NCI-H69 (cell line): Measurements from ENCODE around the gene LRRC15.

ENCODE experiments used
- DNase-seq: peaks from one replicate; lab custom pipeline; 2025; lab: John Stamatoyannopoulos, UW

Gene LRRC15

GRCh38 chr3:194360568-194360967 is 9.0 kb downstream of the LRRC15 start:
- DNase-seq: no peak

DNA sequence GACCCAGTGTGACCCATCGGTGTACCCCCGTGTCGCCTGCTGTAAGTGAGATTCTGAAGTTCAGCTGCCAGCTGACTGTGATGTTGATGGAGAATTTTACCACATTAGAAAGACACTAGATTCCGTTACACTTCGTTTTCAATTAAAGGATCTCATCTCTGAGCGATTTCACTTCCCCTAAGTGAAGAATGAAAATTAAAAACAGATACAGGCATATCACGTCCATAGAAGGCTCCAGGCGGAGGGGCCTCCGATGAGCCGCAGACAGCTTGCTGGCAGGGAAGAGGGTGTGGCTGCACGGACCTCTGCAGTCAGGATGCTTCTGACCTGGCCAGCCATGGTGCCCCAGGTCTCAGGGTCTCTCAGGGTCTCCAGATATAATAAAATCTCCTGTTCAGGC is 11.9 kb downstream of the LRRC15 start:
- no peak for DNase-seq

DNA sequence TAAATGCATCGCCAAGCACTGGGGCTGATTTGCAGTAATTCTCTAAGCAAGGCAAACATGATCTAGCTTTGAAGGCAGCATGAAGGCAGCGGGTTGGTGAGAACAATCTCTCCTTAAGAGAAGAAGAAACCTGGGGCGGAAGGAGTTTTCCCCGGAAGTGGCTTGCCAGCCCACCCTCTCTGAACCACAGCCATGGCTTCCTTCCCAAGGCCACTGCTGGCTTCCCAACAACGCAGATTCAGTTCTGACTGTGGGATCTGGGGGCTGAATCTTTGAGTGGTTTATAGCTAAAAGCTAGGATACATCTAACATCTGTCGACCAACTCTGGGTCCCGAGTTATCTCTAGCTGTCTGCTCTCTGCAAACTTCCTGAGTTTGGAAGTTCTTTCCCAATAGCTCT is 14.2 kb downstream of the LRRC15 start:
- DNase-seq: no peak

GRCh38 chr3:194354315-194354714 is 15.2 kb downstream of the LRRC15 start:
- no peak for DNase-seq

DNA sequence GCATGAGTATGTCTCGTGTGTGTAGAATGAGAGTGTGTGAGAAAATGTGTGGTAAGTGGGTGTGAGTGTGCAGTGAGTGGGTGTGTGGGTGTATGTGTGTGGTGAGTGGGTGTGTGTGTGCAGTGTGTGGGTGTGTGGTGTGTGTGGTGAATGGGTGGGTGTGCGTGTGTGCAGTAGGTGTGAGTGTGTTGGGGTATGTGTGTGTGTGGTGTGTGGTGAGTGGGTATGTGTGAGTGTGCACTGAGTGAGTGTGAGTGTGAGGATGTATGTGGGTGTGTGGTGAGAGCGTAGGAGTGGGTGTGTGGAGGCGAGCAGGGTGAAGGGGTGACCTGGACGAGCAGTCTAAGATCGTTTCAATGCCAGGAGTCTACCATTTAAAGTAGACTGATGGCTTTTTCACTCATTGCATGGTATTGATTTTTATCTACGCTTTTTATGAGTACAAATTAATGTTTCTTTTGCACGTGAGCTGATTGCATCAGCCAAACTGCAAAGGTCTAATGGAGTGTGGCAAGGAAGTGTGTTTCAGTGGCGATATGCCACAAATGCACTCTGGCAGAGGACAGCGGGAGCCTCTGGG is 16.8 kb downstream of the LRRC15 start:
- no peak for DNase-seq

GRCh38 chr3:194351952-194352536 is 17.5 kb downstream of the LRRC15 start:
- DNase-seq: no peak

- no peak for DNase-seq
Observed at GRCh38 chr3:194351080-194351672, 18.4 kb downstream of the LRRC15 start, which contains the start of gene CPN2. TSS of gene CPN2 (minus strand) at chr3:194351328. CDS start at chr3:194342702, 8,626 bp downstream.

DNA sequence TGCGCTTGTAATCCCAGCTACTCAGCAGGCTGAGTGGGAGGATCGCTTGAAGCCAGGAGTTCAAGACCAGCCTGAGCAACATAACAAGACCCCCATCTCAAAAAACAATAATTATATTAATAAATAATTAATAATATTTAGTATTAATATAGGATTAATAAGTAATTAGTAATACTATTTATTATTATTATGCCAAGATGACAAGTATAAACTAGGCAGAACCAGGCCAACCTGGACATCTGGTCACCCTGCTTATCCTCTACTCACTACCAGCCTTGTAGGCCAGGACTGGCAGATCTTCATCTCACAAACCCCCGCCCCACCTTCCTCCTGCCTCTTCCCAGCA is 18.8 kb downstream of the LRRC15 start:
- peak; percentile 46 for DNase-seq

- DNase-seq: no peak
Observed at GRCh38 chr3:194348354-194348753, 21.2 kb downstream of the LRRC15 start.

- no peak for DNase-seq
Observed at GRCh38 chr3:194346621-194347020, 22.9 kb downstream of the LRRC15 start.

- no peak for DNase-seq
Observed at GRCh38 chr3:194346035-194346434, 23.5 kb downstream of the LRRC15 start.

DNA sequence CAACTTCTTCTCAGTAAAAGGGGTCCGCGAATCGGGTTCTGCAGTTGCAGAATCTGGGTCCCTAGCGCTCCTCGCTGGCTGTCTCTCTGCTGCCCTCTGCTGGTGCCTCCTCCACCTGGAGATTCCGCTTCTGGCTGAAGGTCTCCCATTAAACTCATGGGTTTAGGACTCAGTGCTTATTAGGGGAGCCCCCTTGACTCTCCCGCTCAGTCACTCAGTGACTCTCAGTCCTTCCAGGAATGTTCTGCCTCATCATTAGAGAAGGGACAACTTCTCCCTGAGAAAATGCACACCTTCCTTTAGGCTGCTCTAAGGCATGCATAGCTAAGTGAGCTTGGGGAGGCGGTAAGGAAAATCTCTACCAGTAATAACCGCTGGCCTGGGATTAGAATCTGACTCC is 25.5 kb downstream of the LRRC15 start:
- DNase-seq: peak; percentile 78

DNA sequence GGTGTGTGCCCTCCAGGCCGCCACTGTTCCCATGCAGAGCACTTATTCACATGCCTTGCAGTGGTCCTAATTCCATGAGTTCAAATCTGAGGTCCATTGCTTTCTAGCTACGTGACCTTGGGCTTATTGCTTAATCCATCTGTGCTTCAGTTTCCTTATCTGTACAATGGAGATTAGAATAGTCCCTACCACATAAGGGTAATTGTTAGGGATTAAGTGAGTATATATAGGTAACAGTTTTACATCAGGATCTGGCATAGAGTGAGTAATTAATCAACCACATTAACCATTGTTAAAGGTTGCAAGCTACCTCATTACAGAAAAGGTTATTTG is 26.0 kb downstream of the LRRC15 start:
- DNase-seq: no peak

DNA sequence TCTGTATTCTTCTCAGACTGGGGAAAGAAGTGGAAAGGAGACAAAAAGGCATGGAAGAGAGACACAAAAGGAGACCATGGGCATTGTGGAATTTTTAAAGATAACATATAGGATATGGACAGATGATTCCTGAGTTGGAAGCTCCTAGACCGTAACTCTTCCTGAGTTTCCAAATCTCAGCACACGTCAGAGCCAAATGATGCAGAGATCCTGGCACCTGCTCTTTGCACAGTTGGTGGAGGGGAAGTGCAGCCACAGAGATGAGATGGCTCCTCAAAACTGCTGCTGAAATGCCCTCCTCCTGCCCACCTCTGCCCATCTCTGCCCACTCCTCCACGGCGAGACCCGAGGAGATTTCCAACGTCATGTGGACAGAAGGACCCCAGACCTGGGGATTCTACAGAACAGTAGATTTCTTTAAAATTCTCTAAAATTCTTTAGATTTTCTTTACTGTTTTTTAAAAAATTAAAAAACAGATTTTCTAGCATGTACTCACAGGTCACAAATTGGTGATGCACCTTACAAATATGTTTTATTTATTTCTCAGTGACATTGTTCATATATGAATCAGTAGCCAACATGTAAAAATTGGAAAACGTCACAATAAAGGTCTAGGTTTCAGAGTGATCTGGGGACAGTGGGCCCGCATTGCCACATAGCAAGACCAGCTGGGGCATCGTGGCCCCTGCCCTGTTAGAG is 26.5 kb downstream of the LRRC15 start:
- DNase-seq: no peak

GRCh38 chr3:194340757-194341400 is 28.7 kb downstream of the LRRC15 start:
- no peak for DNase-seq

DNA sequence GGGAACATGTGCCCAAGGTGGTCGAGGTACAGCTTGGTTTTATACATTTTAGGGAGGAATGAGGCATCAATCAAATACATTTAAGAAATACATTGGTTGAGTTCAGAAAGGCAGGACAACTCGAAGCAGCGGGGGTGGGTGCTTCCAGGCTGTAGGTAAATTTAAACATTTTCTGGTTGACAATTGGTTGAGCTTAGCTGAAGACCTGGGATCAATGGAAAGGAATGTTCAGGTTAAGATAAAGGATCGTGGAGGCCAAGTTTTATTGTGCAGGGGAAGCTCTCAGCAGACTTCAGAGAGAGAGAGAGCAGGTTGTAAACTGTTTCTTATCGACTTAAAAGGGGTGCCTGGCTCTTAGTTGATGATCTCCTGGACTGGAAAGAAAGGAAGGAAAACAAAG is 29.7 kb downstream of the LRRC15 start:
- DNase-seq: no peak

GRCh38 chr3:194339356-194339755 is 30.2 kb downstream of the LRRC15 start:
- peak; percentile 33 for DNase-seq

DNA sequence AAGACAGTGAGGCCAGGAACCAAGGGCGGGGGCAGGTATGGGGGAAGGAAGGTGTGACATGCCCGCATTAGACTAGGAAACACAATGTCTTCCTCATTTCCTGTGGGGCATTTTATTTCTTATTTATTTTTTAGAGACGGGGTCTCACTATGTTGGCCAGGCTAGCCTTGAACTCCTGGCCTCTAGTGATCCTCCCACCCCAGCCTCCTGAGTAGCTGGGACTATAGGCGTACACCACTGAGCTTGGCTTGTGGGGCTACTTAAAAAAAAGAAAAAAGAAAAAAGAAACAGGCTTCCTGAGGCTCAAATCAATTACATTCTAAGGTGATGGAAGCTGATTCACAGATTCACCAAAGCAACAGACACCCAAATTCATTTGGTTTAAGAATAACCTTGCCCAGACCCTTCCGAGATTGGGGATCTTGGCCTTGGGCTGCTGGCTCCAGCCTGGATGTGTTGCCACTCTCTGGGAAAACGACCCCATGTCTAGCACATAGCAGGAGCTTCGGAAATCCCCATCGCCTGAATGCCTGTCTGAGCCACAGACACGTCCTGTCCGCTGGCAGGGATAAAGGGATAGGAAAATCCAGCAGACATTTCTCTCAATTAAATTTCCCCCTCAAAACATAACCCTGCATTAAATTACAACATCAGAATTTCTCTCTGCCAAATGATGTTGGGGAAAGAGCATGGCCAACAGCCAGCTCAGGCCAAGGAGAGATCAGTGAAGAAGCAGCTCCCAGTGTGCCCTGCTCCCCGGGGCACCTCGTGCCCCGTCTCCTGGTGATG is 31.4 kb downstream of the LRRC15 start:
- no peak for DNase-seq

- no peak for DNase-seq
Observed at GRCh38 chr3:194336601-194337355, 32.8 kb downstream of the LRRC15 start.

DNA sequence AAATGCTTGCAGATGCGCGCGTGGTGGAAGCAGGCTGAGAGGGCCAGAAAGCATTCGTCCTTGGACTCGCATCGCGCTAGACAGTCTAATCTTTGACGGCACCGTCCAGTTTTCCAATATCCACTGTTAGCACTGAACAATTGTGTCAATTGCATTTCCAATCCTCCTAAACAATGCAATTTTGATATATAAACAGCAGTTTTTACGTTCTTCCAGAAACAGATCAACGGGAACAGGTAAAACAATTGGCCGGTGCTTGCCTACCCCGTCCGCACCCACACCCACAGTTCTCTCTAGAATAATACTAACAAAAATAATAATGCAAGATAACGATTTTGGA is 35.6 kb downstream of the LRRC15 start:
- DNase-seq: no peak

GRCh38 chr3:194333212-194333980 is 36.1 kb downstream of the LRRC15 start:
- DNase-seq: no peak
